ENCODE data around the gene TLE1. TPM values are rescaled to one million over a fixed set of nuclear protein-coding genes. Genes with fewer than 3 reads are reported as not detected.

TLE1 gene
- total RNA-seq, 1 experiment from 2014 or later, result 17.3 TPM

GRCh38 chr9:81596679-81597418 is 92.5 kb downstream of the TLE1 start:
- BruUV-seq (replicated peaks), result no TSS peak
- H3K79me2 ChIP-seq (ENCODE audit: insufficient read depth, low read length), result no peaks in the 10 kb centered on the region
- no peaks in the 10 kb centered on the region for H3K36me3 ChIP-seq (ENCODE audit: control insufficient read depth in 1 of 2, insufficient read depth in 2 of 2, low read length in 2 of 2)
- POLR2A ChIA-PET, result no interaction called here
- no peaks in the 10 kb centered on the region for H3K9me3 ChIP-seq (ENCODE audit: control insufficient read depth in 1 of 2, insufficient read depth in 1 of 2, low read depth in 1 of 2, low read length in 2 of 2)
- H3K9ac ChIP-seq (ENCODE audit: low read length), result no peak overlapping the region
- intact Hi-C loops (cut with micrococcal nuclease), result no loop called here
- no peaks in the 10 kb centered on the region for H4K20me1 ChIP-seq (ENCODE audit: insufficient read depth)
- no peaks in the 10 kb centered on the region for H3K9me2 ChIP-seq (ENCODE audit: insufficient read depth)
- ATAC-seq (no peak), DNase-seq (ENCODE audit: low read depth, low spot score) (no peak)
- TF ChIP-seq RAD21 (IDR thresholded peaks at IDR 0.05; ENCODE audit: low read depth) (no peak), TCF7L2 (IDR thresholded peaks at IDR 0.05; ENCODE audit: borderline replicate concordance, extremely low read depth, insufficient read depth, insufficient read length) (no peak)
- TF ChIP-seq, protein P1, sequence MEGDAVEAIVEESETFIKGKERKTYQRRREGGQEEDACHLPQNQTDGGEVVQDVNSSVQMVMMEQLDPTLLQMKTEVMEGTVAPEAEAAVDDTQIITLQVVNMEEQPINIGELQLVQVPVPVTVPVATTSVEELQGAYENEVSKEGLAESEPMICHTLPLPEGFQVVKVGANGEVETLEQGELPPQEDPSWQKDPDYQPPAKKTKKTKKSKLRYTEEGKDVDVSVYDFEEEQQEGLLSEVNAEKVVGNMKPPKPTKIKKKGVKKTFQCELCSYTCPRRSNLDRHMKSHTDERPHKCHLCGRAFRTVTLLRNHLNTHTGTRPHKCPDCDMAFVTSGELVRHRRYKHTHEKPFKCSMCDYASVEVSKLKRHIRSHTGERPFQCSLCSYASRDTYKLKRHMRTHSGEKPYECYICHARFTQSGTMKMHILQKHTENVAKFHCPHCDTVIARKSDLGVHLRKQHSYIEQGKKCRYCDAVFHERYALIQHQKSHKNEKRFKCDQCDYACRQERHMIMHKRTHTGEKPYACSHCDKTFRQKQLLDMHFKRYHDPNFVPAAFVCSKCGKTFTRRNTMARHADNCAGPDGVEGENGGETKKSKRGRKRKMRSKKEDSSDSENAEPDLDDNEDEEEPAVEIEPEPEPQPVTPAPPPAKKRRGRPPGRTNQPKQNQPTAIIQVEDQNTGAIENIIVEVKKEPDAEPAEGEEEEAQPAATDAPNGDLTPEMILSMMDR (IDR thresholded peaks at IDR 0.05 in 2 of 3, conservative IDR thresholded peaks at IDR 0.05 in 1 of 3; ENCODE audit: borderline replicate concordance in 1 of 3, insufficient read depth in 1 of 3, low read depth in 2 of 3, low read length in 2 of 3), result no peak
- H3K4me1 ChIP-seq (ENCODE audit: control insufficient read depth in 1 of 2, insufficient read depth in 2 of 2, low read length in 2 of 2), result no peaks in the 10 kb centered on the region
- no peak overlapping the region for H3K4me3 ChIP-seq (replicated peaks in 1 of 2; ENCODE audit: low read depth in 1 of 2, low read length in 2 of 2)
- CTCF ChIA-PET, result no interaction called here
- RAD21 ChIA-PET (ENCODE audit: low non-redundant PET in 1 of 2, low total read pairs in 2 of 2, uncharacterized antibody in 2 of 2, unreplicated experiment in 2 of 2), result no interaction called here
- no peak overlapping the region for H3K4me2 ChIP-seq (ENCODE audit: low read length)
- no peak overlapping the region for H2AFZ ChIP-seq (ENCODE audit: low read depth, low read length, poor library complexity, severe bottlenecking)
- no peaks in the 10 kb centered on the region for H3K27me3 ChIP-seq (ENCODE audit: insufficient read depth, low read length)
- no peak overlapping the region for H3K27ac ChIP-seq (ENCODE audit: low read depth, low read length)

DNA sequence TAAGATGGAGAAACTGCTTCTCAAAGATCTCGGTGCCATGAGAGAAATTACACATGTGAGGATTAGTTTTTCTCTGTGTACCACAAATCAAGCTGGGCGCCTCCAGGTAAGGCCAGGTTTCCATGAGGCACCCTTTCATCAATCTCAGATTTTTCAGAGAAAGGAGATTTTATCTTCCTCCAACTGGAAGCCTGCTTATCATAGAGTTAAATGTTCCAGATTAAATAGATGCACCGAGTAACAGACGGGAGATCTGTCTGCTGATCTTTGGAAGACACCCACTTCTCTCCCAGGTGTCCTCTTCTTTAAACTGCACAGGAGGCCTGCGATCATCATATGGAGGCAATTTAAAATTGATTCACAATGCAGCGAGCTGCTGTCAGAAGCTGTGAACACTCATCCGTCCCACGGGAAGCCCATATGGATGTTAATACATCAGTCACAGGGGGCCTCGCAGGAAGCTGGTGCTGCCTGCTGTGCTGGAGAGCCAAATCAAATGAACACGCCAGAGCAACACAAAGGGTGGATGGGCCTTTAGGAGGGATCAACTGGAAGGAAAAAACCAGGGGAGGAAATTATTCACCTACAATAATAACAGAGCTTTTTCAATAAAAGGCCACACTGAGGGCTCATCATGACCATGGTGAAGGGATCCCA is 93.3 kb downstream of the TLE1 start:
- CTCF ChIA-PET, result interaction anchor here (0.7 kb wide), 1 partner anchor 455 kb away, joined by 3 read pairs; no protein-coding TSS in a partner anchor
- POLR2A ChIA-PET, result no interaction called here
- Histone ChIP-seq H3K4me3 (replicated peaks in 1 of 2; ENCODE audit: low read depth in 1 of 2, low read length in 2 of 2) (no peak overlapping the region), H3K27me3 (ENCODE audit: insufficient read depth, low read length) (no peaks in the 10 kb centered on the region), H3K36me3 (ENCODE audit: control insufficient read depth in 1 of 2, insufficient read depth in 2 of 2, low read length in 2 of 2) (no peaks in the 10 kb centered on the region), H3K27ac (ENCODE audit: low read depth, low read length) (no peak overlapping the region), H3K9me3 (ENCODE audit: control insufficient read depth in 1 of 2, insufficient read depth in 1 of 2, low read depth in 1 of 2, low read length in 2 of 2) (no peaks in the 10 kb centered on the region), H3K4me2 (ENCODE audit: low read length) (no peak overlapping the region), H3K79me2 (ENCODE audit: insufficient read depth, low read length) (no peaks in the 10 kb centered on the region), H3K9ac (ENCODE audit: low read length) (no peak overlapping the region), H3K4me1 (ENCODE audit: control insufficient read depth in 1 of 2, insufficient read depth in 2 of 2, low read length in 2 of 2) (no peaks in the 10 kb centered on the region), H3K9me2 (ENCODE audit: insufficient read depth) (no peaks in the 10 kb centered on the region), H2AFZ (ENCODE audit: low read depth, low read length, poor library complexity, severe bottlenecking) (no peak overlapping the region), H4K20me1 (ENCODE audit: insufficient read depth) (no peaks in the 10 kb centered on the region)
- intact Hi-C loops (cut with micrococcal nuclease), result no loop called here
- DNase-seq (ENCODE audit: low read depth, low spot score) (no peak), ATAC-seq (no peak)
- RAD21 ChIA-PET (ENCODE audit: low non-redundant PET in 1 of 2, low total read pairs in 2 of 2, uncharacterized antibody in 2 of 2, unreplicated experiment in 2 of 2), result no interaction called here
- no TSS peak for BruUV-seq (replicated peaks)
- TF ChIP-seq ZNF274 (IDR thresholded peaks at IDR 0.05; ENCODE audit: low read depth, low read length), result no peak
- no peak for TF ChIP-seq ZBTB33 (IDR thresholded peaks at IDR 0.05; ENCODE audit: extremely low read depth, insufficient replicate concordance, low read length)
- TF ChIP-seq, protein P1 (IDR thresholded peaks at IDR 0.05 in 2 of 3, conservative IDR thresholded peaks at IDR 0.05 in 1 of 3; ENCODE audit: borderline replicate concordance in 1 of 3, insufficient read depth in 1 of 3, low read depth in 2 of 3, low read length in 2 of 3), result no peak
- no peak for TF ChIP-seq SP1 (IDR thresholded peaks at IDR 0.05; ENCODE audit: low read depth)

Data from HCT116 (cell line).